Stimulated activated CD4-positive, alpha-beta T cell treated with anti-CD3 and anti-CD28 coated beads, Interleukin-15, amount 100 ng/mL, for 1 hour (primary cell): ENCODE measurements around the gene RPS16.
A peak's percentile ranks its signal among the peaks of the same experiment; 100 is the strongest.
"Not testable (repeated sequence)": the region's sequence is repeated elsewhere in the genome, so short reads cannot be mapped to it uniquely, and the experiment has no call there.

Source experiments
- DNase-seq, 2 donors: peaks; one replicate each; pipeline ENCODE4 v3.0.0-alpha.2; 2020; ENCODE audit warnings: low read depth in 1 of 2, low spot score in 1 of 2

Gene RPS16

GRCh38 chr19:39435499-39436349 is at the start of gene RPS16:
Gene RPS16, minus strand, starts transcription at chr19:39435949. Its CDS starts 54 bp downstream, at chr19:39435895.
- peak; percentile 99 for DNase-seq

- no peak for DNase-seq
Measured at GRCh38 chr19:39483141-39483540, 47.4 kb upstream of the RPS16 start.

- DNase-seq: no peak
Measured at GRCh38 chr19:39481676-39482075, 45.9 kb upstream of the RPS16 start.

- DNase-seq: no peak
Measured at GRCh38 chr19:39481229-39481545, 45.4 kb upstream of the RPS16 start.

GRCh38 chr19:39480337-39481228 is 44.8 kb upstream of the RPS16 start, which contains the start of gene TIMM50:
Gene TIMM50, plus strand, starts transcription at chr19:39480838. Its CDS starts 16 bp downstream, at chr19:39480854.
- peak; percentile 92 to 98 for DNase-seq

GRCh38 chr19:39479916-39480315 is 44.2 kb upstream of the RPS16 start:
- DNase-seq: no peak

GRCh38 chr19:39479319-39479801 is 43.6 kb upstream of the RPS16 start:
- DNase-seq: not testable (repeated sequence)

- DNase-seq: no peak
Measured at GRCh38 chr19:39475748-39476147, 40.0 kb upstream of the RPS16 start.

- DNase-seq: peak; percentile 56 to 68
Measured at GRCh38 chr19:39474139-39474620, 38.4 kb upstream of the RPS16 start.

GRCh38 chr19:39473443-39473960 is 37.8 kb upstream of the RPS16 start:
- no peak for DNase-seq

- DNase-seq: no peak
Measured at GRCh38 chr19:39472746-39473442, 37.1 kb upstream of the RPS16 start.

GRCh38 chr19:39471756-39472536 is 36.2 kb upstream of the RPS16 start:
- DNase-seq: no peak

GRCh38 chr19:39470724-39471339 is 35.1 kb upstream of the RPS16 start:
- no peak for DNase-seq

GRCh38 chr19:39469567-39469966 is 33.8 kb upstream of the RPS16 start:
- DNase-seq: no peak

- no peak for DNase-seq
Measured at GRCh38 chr19:39469036-39469435, 33.3 kb upstream of the RPS16 start.

- DNase-seq: no peak
Measured at GRCh38 chr19:39467941-39468340, 32.2 kb upstream of the RPS16 start.

GRCh38 chr19:39465956-39466747 is 30.4 kb upstream of the RPS16 start:
- DNase-seq: no peak

- no peak for DNase-seq
Measured at GRCh38 chr19:39463403-39463802, 27.7 kb upstream of the RPS16 start.

- not testable (repeated sequence) for DNase-seq
Measured at GRCh38 chr19:39451257-39451656, 15.5 kb upstream of the RPS16 start.
